Head of caudate nucleus (tissue), 42 donors: ENCODE measurements around the gene CPHXL2.

Source experiments
- DNase-seq, 42 donors: peaks; one replicate each; pipeline versions ENCODE4 v3.0.0 to v3.0.0-alpha.2; 2020 to 2021; ENCODE audit warnings: mixed read lengths in 7 of 42
- intact Hi-C: fragments of 100-400 bp; cut with DNase I; formaldehyde crosslinking; loops from one replicate; pipeline ENCODE4 v1.15.0; 2022

The CPHXL2 gene

GRCh38 chr16:75647112-75647491 lies 29.7 kb downstream of the CPHXL2 start:
- intact Hi-C loops, result no loop called here
- DNase-seq, result no peak

- no peak for DNase-seq
- intact Hi-C loops, result no loop called here
Observed at GRCh38 chr16:75644240-75645012, 32.4 kb downstream of the CPHXL2 start.

- DNase-seq, result no peak
- intact Hi-C loops, result no loop called here
Observed at GRCh38 chr16:75640598-75640997, 36.2 kb downstream of the CPHXL2 start.

GRCh38 chr16:75635036-75635435 lies 41.8 kb downstream of the CPHXL2 start:
- intact Hi-C loops, result no loop called here
- no peak for DNase-seq

GRCh38 chr16:75632857-75633256 lies 44.0 kb downstream of the CPHXL2 start:
- no peak for DNase-seq
- intact Hi-C loops, result no loop called here

- no peak for DNase-seq
- intact Hi-C loops, result no loop called here
Observed at GRCh38 chr16:75630052-75630451, 46.8 kb downstream of the CPHXL2 start.

- no peak for DNase-seq
- intact Hi-C loops, result loop anchor here (10.0 kb wide), 2 partner anchors 164 to 194 kb away; partner anchors contain the start of genes CFDP1 and TMEM170A
Observed at GRCh38 chr16:75629132-75629531, 47.7 kb downstream of the CPHXL2 start.

GRCh38 chr16:75628351-75628750 lies 48.5 kb downstream of the CPHXL2 start:
- intact Hi-C loops, result loop anchor here (10.0 kb wide), 2 partner anchors 164 to 194 kb away; partner anchors contain the start of genes CFDP1 and TMEM170A
- no peak for DNase-seq

GRCh38 chr16:75627851-75628250 lies 49.0 kb downstream of the CPHXL2 start:
- DNase-seq, result no peak
- intact Hi-C loops, result loop anchor here (10.0 kb wide), 2 partner anchors 163 to 193 kb away; partner anchors contain the start of genes CFDP1 and TMEM170A

GRCh38 chr16:75626806-75627205 lies 50.0 kb downstream of the CPHXL2 start:
- intact Hi-C loops, result loop anchor here (10.0 kb wide), 2 partner anchors 162 to 192 kb away; partner anchors contain the start of genes CFDP1 and TMEM170A
- DNase-seq, result no peak

GRCh38 chr16:75624921-75625334 lies 51.9 kb downstream of the CPHXL2 start:
- no peak for DNase-seq
- intact Hi-C loops, result loop anchor here (5.0 to 10.0 kb wide), 3 partner anchors 58 to 190 kb away; partner anchors contain the start of genes CFDP1, GABARAPL2 and TMEM170A

- intact Hi-C loops, result loop anchor here (2.0 to 10.0 kb wide), 4 partner anchors 56 to 188 kb away; partner anchors contain the start of genes CFDP1, GABARAPL2 and TMEM170A
- peak; percentile 95 to 100 (median 99) for DNase-seq
Observed at GRCh38 chr16:75622761-75623605, 53.8 kb downstream of the CPHXL2 start, which contains the start of gene ADAT1. ADAT1 (minus strand) TSS chr16:75623281; CDS start chr16:75620799, 2,482 bp downstream.

GRCh38 chr16:75621170-75621477 lies 55.7 kb downstream of the CPHXL2 start:
- intact Hi-C loops, result loop anchor here (5.0 to 10.0 kb wide), 3 partner anchors 54 to 186 kb away; partner anchors contain the start of genes CFDP1, GABARAPL2 and TMEM170A

GRCh38 chr16:75620326-75621169 lies 56.3 kb downstream of the CPHXL2 start:
- intact Hi-C loops, result loop anchor here (5.0 to 10.0 kb wide), 3 partner anchors 53 to 186 kb away; partner anchors contain the start of genes CFDP1, GABARAPL2 and TMEM170A
- no peak for DNase-seq

More at GRCh38 chr16:75621170-75621477, 55.7 kb downstream of the CPHXL2 start:
- peak in 5 of 42 donors; percentile 9 to 53 (median 30) for DNase-seq

- no peak for DNase-seq
- intact Hi-C loops, result no loop called here
Observed at GRCh38 chr16:75618780-75619179, 58.0 kb downstream of the CPHXL2 start.

GRCh38 chr16:75617121-75617520 lies 59.7 kb downstream of the CPHXL2 start:
- no peak for DNase-seq
- intact Hi-C loops, result no loop called here

- no peak for DNase-seq
- intact Hi-C loops, result no loop called here
Observed at GRCh38 chr16:75616521-75617010, 60.2 kb downstream of the CPHXL2 start.

GRCh38 chr16:75615619-75616018 lies 61.2 kb downstream of the CPHXL2 start:
- intact Hi-C loops, result no loop called here
- no peak for DNase-seq
